GM18907 (cell line): ENCODE measurements around the gene URI1.
"Not testable (repeated sequence)": the region's sequence is repeated elsewhere in the genome, so short reads cannot be mapped to it uniquely, and the experiment has no call there.

Experiments used
- ATAC-seq: cut with Tn5 transposase; IDR thresholded peaks from one replicate; pipeline ENCODE4 v1.9.1; 2021; ENCODE audit warnings: mild to moderate bottlenecking, moderate library complexity; ENCODE audit not compliant: unreplicated experiment

URI1 gene, protein sequence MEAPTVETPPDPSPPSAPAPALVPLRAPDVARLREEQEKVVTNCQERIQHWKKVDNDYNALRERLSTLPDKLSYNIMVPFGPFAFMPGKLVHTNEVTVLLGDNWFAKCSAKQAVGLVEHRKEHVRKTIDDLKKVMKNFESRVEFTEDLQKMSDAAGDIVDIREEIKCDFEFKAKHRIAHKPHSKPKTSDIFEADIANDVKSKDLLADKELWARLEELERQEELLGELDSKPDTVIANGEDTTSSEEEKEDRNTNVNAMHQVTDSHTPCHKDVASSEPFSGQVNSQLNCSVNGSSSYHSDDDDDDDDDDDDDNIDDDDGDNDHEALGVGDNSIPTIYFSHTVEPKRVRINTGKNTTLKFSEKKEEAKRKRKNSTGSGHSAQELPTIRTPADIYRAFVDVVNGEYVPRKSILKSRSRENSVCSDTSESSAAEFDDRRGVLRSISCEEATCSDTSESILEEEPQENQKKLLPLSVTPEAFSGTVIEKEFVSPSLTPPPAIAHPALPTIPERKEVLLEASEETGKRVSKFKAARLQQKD

DNA sequence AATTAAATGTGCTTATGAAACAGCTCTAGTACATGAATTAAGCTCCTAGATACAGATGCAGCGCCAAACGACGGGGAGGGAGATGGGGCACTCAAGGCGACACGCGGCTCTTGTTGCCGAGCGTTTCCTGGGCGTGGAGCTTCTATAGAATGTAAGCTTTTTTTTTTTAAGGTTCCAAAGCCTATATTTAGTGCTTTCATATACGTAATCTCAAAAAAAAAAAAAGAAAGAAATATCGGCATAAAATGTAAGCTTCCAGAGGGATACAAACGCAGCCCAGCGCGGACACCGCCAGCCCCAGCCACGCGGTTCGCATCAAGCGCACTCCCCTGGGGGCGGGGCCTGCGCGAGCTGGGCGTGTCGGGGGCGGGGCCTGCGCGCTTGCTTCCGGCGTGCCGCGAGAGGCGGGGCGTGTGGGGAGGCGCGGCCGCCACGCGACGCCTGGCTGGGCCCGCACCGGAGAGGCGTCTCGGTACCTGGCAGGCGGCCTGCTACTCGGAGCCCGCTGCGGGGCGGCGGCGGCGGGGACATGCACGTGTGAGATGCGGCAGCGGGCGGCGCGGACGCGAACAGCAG is at the start of gene URI1:
Gene URI1 (plus strand): TSS at position 412 of the 576 bp plus-strand sequence. CDS start 309 bp downstream, outside the sequence.
- peak; percentile 86 for ATAC-seq

DNA sequence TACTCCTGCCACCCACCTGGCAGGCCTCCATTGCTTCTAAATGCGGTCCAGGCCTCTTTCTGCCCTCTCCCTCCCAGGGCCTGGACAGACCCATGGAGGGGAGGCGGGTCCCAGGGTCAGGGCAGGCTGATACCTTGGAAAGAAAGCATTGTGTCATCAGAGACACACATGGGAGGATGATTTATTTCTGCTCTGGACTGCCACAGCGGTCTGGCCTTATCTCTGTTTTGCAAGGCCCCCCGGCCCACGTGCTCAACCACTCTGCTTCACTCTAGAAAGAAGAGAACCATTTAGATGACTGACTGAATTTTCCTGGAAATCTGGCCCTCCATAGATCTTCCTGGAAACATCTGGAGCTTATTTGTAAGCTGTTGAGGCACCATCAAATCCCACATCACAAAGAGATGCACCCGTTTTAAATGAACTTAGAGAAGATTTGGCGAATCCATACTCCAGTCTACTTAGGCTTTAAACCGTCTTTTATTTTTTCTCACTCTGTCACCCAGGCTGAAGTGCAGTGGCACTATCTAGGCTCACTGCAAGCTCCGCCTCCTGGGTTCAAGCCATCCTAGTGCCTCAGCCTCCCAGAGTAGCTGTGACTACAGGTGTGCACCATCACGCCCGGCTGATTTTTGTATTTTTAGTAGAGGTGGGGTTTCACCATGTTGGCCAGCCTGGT is 48.3 kb upstream of the URI1 start:
- no peak for ATAC-seq

DNA sequence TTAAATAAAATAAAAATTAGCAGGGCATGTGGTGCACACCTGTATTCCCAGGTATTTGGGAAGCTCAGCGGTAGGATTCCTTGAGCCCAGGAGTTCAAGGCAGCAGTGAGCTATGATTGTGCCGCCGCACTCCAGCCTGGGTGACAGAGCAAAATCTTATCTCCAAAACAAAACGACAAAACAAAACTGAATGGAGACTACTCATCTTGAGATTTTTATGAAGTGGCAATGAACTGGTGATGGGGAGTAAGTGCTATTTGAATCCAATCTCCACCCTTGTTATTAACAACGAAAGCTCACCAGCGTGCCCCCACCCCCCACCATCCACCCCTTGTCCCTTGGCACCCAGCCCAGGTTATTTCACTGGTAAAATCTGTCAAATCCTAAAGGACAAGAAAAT is 45.2 kb upstream of the URI1 start:
- ATAC-seq = no peak

DNA sequence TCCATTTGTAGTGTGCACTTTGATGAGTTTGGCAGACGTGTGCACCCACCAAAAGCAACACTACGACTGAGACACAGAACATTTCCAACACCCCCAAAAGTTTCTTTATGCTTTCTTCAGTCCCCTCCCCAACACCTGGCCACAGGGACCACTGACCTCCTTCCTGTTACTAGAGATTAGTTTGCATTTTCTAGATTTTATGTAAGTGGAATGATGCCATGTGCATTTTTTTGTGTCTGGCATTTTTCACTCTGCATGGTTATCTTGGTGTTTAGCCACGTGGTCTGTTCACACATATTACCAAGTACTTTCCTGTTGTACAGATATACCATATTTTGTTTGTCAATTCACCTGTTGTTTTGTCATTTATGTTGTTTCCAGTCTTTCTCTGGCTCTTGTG is 44.6 kb upstream of the URI1 start:
- ATAC-seq = no peak

DNA sequence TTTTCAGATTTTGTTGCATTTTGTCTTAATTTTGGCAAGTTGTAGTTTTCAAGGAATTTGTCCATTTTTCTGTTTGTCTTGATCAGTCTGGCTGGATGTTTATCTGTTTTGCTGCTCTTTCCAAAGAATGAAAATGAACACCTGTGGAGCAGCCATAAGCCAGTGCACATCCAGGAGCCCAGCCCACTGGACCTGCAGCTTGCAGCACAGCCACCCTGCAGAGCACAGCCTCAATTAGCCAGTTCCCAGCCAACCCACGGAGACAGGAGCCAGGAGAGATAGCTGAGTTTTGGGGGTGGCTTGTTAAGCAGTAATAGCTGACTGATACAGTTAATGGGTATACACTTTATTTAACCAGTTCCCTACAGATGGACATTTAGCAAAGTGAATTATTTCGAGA is 38.0 kb upstream of the URI1 start:
- no peak for ATAC-seq

DNA sequence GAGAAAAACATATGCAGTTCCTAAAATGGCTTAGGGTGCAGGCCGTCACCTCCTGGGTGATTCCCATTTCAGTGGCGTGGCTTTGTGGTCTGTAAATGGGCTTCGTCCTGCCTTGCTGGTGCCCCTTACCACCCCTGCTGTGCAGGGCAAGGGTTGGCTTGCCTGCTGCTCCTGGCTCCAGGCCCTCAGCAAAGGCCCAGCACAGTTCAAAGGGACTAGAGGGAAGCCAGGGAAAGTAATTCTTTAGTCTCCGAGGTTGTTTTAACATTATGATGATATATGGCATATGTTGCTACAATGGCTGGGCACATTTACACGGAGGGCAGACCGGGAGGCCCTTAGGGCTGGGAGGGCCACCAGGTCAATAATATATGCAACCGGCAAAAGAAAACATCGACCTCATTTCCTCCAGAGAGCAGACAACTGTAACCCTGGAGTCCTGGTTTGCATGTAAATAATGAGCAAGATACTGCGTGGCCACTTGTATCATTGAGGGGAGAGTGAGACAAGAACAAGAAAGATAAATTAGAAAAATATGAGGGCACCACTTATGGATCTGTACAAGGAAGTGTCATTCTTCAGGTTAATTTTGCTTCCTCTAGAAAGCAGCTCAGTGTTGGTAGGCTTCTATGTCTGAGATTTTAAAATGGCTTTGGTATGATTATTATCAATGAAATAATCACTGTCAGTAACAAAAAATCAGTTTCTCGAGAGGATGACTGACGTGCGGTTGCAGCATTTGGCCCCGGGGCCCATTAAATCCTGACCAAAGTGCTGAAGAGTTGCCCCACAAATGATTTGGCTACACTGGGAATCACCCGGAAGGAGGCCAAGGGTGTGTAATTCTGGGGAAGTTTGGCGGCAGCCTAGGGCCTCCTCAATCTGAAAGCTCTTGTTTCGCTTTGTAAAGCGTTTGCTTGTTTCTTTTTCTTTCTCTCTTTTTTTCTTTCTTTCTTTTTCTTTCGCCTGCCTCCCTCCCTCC is 32.8 kb upstream of the URI1 start:
- ATAC-seq = no peak

DNA sequence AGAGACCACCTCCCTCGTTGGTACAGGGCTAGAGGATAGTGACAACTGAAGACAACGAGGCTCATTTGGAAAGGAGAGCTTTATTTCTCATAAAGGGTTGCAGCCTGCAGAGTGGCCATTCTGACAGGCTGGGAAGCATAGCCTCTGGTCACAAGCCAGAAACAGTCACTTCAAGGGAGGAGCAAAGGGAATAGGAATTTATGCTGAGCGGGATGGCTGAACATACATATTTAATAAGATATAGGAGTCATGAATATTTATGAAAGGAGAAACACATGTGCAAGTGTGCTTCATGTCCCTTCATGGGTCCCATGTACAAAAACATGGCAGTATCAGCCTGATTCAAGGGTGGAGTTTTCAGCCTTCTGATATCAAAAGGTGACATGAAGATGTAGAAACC is 27.1 kb upstream of the URI1 start:
- no peak for ATAC-seq

DNA sequence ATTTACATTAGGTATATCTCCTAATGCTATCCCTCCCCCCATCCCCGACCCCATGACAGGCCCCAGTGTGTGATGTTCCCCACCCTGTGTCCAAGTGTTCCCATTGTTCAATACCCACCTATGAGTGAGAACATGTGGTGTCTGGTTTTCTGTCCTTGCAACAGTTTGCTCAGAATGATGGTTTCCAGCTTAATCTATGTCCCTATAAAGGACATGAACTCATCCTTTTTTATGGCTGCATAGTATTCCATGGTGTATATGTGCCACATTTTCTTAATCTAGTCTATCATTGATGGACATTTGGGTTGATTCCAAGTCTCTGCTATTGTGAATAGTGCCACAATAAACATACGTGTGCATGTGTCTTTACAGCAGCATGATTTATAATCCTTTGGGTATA is 26.2 kb upstream of the URI1 start:
- ATAC-seq = not testable (repeated sequence)

DNA sequence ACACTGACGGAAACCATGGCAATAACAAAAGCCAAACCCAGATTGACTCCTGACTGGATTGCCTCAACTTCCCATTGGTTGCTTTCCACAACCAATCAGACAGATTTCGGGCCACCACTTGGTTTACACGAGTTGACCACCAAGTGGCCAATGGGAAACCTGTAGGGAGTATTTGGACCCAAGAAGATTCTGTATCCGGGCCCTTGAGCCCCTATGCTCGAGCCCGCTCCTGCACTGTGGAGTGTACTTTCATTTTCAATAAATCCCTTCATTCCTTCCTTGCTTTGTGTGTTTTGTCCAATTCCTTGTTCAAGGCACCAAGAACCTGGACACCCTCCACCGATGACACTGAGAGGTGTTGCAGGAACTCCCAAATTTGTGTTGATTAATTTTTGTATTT is 24.1 kb upstream of the URI1 start:
- no peak for ATAC-seq

DNA sequence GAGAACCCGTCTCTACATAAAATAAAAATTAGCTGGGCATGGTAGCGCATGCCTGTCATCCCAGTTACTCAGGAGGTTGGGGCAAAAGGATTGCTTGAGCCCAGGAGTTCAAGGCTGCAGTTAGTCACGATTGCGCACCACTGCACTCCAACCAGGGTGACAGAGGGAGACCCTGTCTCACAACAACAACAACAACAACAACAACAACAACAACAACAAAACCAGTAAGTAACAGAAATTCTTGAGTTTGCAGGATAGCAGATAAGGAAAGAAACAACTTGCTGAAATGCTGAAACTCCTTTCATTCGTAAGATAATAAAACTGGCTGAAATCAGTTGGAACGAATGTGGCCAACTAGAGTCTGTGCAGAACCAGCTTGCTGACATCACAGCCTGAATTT is 23.1 kb upstream of the URI1 start:
- ATAC-seq = no peak

DNA sequence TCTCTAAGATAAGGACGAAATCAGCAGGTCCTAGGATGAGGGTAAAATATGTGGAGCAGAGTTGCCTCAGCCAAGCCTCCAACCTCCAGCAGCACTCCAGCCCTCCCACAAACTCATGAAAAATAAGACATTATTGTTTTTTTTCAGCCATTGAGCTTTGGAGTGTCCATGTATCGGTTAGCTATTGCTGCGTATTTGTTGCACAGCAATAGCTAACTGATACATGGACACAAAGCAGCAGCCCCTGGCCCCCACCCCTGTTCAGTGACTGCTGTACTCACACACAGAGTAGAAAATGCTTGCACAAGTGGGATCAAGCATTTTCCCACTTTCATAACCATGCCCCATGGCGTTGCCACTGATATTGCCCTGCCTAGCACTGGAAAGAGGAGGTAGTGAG is 19.1 kb upstream of the URI1 start:
- ATAC-seq = no peak

DNA sequence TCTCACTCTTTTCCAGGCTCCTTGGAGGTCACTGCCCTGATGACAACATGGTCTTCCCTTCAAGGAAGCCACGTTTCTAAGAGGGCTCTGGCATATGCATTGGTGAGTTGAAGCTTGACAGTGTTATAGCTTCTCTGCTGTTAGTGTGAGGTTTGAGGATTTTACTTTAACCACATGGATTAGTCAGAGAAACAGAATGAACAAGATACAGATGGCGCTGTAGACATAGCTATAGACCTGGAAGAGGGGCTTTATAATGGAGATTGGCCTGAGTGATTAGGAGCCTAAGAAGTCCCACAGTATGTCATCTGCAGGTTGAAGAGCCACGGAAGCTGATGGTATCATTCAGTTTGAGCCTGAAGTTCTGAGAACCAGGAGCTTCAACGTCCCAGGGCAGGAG is 18.4 kb upstream of the URI1 start:
- ATAC-seq = no peak

DNA sequence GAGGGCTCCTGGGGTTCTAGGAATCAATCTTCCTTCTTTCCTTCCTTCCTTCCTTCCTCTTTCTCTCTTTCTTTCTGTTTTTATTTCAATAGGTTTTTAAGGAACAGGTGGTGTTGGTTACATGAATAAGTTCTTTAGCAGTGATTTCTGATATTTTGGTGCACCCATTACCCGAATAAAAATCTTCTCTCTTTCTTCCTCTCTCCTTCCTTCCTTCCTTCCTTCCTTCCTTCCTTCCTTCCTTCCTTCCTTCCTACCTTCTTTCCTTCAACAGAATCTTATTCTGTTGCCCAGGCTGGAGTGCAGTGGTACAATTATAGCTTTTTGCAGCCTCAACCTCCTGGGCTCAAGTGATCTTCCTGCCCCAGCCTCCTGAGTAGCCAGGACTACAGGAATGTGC is 16.0 kb upstream of the URI1 start:
- no peak for ATAC-seq

DNA sequence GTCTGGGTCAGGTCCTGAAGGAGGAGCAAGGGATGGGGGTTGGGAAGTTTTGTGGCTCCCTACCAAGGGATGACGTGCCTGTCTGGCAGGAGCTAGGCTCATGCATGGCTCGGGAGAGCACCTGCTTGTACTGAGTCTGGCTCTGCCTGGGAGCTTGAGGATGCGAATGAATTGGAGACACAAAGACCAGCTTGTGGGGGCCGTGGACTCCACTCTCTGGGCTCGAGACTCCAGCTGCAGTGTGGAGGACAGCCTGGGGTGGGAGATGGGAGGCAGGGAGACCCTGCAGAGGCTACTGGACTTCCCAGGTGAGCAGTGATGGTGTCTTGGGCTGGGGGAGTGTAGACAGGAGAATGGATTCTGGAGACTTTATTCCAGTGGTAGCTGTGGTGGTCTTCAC is 15.2 kb upstream of the URI1 start:
- ATAC-seq = no peak

DNA sequence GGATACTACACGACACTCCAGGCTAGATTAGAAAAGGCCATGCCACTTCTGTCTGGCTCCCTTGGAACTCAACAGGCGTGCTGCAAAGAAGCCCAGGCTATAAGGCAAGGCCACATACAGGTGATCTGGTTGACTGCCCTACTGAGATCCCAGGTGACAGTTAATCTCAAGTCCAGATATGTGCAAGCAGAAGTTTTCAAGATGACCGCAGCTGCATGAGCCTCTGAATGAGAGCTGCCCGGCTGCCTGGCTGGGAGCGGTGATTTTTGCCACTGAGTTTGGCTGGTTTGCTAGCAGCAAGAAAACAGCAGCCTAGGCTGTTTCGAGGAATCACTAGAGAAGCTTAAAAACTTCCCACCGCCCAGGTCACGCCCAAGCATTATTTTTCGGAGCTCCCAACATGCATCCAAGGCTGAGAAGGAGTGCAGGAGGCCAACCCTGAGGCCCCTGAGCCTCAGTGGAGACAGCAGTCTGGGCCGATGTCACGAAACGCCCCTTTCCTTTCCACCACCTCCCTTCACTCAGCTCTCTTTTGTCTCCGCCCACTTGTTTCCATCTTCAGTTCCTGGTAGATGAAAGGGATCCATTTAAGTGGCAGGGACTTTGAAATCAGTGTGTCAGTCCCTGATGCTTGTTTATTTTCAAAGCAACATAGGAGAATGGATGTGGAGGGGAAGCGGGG is 14.0 kb upstream of the URI1 start:
- peak; percentile 55 for ATAC-seq

DNA sequence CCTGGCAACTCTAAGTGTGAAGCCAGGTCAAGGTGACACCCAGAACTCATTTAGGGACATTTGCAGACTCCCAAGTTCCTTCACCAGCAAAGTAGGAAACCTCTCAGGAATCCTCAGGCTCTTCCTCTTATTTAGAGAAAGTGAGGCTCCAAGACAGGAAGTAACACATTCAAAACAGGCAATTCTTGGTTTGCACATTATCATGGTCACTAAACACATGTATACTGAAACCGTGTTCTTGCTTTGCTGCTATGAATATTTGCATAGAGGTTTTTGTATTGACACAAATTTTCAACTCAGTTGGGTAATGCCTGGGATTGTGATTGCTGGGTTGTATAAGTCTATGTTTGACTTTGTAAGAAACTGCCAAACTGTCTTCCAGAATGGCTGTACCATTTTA is 13.2 kb upstream of the URI1 start:
- peak; percentile 76 for ATAC-seq

DNA sequence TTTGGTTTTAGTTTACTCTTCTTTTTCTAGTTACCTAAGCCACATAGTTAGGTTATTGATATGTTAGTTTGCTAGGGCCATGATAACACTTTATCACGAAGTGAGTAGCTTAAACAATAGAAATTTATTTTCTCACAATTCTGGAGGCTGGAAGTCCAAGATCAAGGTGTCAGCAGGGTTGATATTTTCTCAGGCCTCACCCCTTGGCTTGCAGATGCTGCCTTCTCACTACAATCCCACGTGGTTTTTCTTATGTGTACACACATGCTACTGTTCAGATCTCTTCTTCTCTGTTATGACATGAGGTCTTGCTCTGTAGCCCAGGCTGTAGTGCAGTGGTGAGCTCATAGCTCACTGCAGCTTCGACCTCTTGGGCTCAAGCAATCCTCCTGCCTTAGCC is 7.8 kb upstream of the URI1 start:
- ATAC-seq = no peak

DNA sequence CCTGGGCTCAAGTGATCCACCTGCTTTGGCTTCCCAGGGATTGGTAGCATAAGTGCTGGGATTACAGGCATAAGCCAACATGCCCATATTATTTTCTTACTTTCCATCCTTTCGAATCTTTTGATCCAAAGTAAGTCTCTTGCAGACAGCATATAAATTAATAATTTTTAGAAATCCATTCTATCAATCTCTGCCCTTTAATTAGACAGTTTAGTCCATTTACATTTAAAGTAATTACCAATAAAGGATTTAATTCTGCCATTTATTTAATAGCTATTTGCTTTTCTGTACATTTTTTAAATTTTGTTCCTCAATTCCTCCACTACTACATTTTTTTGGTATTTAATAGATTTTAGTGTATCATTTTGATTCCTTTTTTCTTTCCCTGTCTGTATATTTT is 7.3 kb upstream of the URI1 start:
- ATAC-seq = no peak

DNA sequence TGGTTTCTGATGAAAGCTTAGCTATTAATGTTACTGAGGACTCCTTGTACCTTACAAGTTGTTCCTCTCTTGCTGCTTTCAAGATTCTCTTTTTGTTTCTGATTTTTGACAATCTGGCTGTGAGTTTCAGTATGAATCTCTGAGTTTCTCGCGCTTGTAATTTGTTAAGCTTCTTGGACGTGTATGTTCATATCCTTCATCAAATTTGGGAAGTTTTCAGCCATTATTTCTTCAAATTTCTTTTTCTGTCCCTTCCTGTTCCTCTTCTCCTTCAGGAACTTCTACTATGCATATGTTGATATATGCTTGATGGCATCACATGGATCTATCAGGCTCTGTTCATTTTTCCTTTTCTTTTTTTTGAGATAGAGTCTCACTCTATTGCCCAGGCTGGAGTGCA is 5.6 kb upstream of the URI1 start:
- no peak for ATAC-seq

DNA sequence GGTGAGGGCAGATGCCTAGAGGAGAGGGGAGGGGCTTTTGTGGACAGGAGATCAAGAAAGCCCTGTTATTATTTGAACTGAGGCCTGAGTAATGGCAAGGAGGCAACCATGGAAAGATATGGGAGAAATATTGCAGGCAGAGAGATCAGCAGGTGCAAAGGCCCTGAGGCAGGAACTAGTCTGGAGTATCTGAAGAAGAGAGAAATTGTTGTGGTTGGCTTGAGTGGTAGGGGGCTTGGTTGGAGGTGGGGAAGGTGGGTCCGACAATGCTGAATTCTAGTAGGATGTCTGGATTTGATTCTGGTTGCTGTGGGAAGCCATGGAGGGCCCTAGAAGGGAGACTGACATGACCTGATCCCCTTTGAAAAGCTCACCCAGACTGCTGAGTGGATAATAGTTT is 2.4 kb upstream of the URI1 start:
- no peak for ATAC-seq
